Transverse colon (tissue), 4 donors: Measurements from ENCODE around the gene LRRC14B. TPM values are rescaled to one million over a fixed set of nuclear protein-coding genes. Genes with fewer than 3 reads are reported as not detected.

Experiments
- DNase-seq: peaks from one replicate; pipeline ENCODE4 v3.0.0-alpha.2; 2019
- H3K27ac ChIP-seq, 4 donors: fragments of 200-600 bp; sonication (generic); 2 replicates each; pipeline ENCODE4 v1.5.1; 2016 to 2018; ENCODE audit warnings: inconsistent platforms in 4 of 4
- H3K27me3 ChIP-seq: fragments of 200-600 bp; sonication (generic); 2 replicates; pipeline ENCODE4 v1.5.1; 2017; ENCODE audit warnings: inconsistent platforms
- H3K36me3 ChIP-seq, 4 donors: fragments of 200-600 bp; sonication (generic); 2 replicates each; pipeline ENCODE4 v1.5.1; 2017 to 2019; ENCODE audit warnings: inconsistent platforms in 4 of 4
- H3K4me1 ChIP-seq, 4 donors: fragments of 200-600 bp; sonication (generic); 2 replicates each; pipeline ENCODE4 v1.5.1; 2017 to 2020; ENCODE audit warnings: inconsistent platforms in 4 of 4
- H3K4me3 ChIP-seq, 4 donors: fragments of 200-600 bp; sonication (generic); 1 replicate in 1 of 4; 2 replicates in 3 of 4; pipeline versions ENCODE4 v1.5.1 to v1.6.1; 2017 to 2019; ENCODE audit warnings: inconsistent platforms in 4 of 4
- H3K9me3 ChIP-seq, 2 donors: fragments of 200-600 bp; sonication (generic); 2 replicates each; pipeline ENCODE4 v1.5.1; 2017 to 2019; ENCODE audit warnings: inconsistent platforms in 2 of 2
- CTCF ChIP-seq, 5 experiments: fragments of 200-600 bp in 3 of 5; fragments of 450-650 bp in 2 of 5; sonication (generic) in 3 of 5; IDR thresholded peaks; 1 replicate in 2 of 5; 2 replicates in 3 of 5; pipeline ENCODE4 v1.5.1; 2016 to 2017; ENCODE audit warnings: antibody characterized with exemption in 5 of 5, inconsistent platforms in 3 of 5, mild to moderate bottlenecking in 2 of 5, moderate library complexity in 1 of 5
- EP300 ChIP-seq: sonication (generic); formaldehyde crosslinking; IDR thresholded peaks from one replicate; pipeline ENCODE4 v1.6.1; 2017; ENCODE audit warnings: antibody characterized with exemption, low read depth
- POLR2A ChIP-seq: fragments of 450-650 bp; IDR thresholded peaks from one replicate; pipeline ENCODE4 v1.6.1; 2016; ENCODE audit warnings: antibody characterized with exemption, mild to moderate bottlenecking, moderate library complexity
- POLR2AphosphoS5 ChIP-seq, 3 donors: sonication (generic); formaldehyde crosslinking; IDR thresholded peaks; one replicate each; pipeline ENCODE4 v1.6.1; 2016; ENCODE audit warnings: antibody characterized with exemption in 3 of 3
- WGBS, 2 donors: methylation state at CpG; one replicate each; pipeline ENCODE4 v1.1.5; 2018; ENCODE audit warnings: low coverage in 1 of 2; 5-methylcytosine and 5-hydroxymethylcytosine counted together
- in situ Hi-C, 4 donors: fragments of 200-750 bp; cut with MboI; loops; one replicate each; pipeline versions ENCODE4 v1.15.0 to v1.15.1; 2017; ENCODE audit warnings: low sequenced_read_pairs in 3 of 4, low pct_ligation_motif_present in 1 of 4, low pct_unique_long_range_greater_than_20kb in 1 of 4
- intact Hi-C: fragments of 100-400 bp; cut with DNase I; formaldehyde crosslinking; loops from one replicate; pipeline ENCODE4 v1.15.1; 2023; ENCODE audit warnings: low total_unique reads
- total RNA-seq, 4 donors: library from RNA; depleted of rRNA; stranded (reverse); fragments of >200 nt; gene quantifications; one replicate each; pipeline ENCODE4 v1.1.0, GENCODE V29; 2016

Gene LRRC14B
- total RNA-seq, 4 donors from 2014 or later = not detected

GRCh38 chr5:204462-204861, 13.2 kb downstream of the LRRC14B start:
- TF ChIP-seq EP300 (no peak), CTCF (IDR thresholded peaks at IDR 0.05) (no peak), POLR2AphosphoS5 (IDR thresholded peaks at IDR 0.05) (no peak), POLR2A (no peak)
- Histone ChIP-seq H3K36me3 (peaks cover 0 to 5% (median 2%) of the 10 kb centered on the region in 4 donors), H3K27ac (no peak overlapping the region), H3K9me3 (no peaks in the 10 kb centered on the region), H3K27me3 (no peaks in the 10 kb centered on the region), H3K4me3 (no peak overlapping the region), H3K4me1 (no peaks in the 10 kb centered on the region)
- in situ Hi-C loops = no loop called here
- no peak for DNase-seq
- intact Hi-C loops = no loop called here

- intact Hi-C loops (no loop called here), in situ Hi-C loops (no loop called here)
- Histone ChIP-seq H3K36me3 (peaks cover 0 to 5% (median 2%) of the 10 kb centered on the region in 4 donors), H3K27ac (no peak overlapping the region), H3K4me3 (no peak overlapping the region), H3K4me1 (peaks cover 0 to 5% (median 0%) of the 10 kb centered on the region in 4 donors), H3K27me3 (no peaks in the 10 kb centered on the region), H3K9me3 (no peaks in the 10 kb centered on the region)
- no peak for DNase-seq
- TF ChIP-seq EP300 (no peak), POLR2AphosphoS5 (IDR thresholded peaks at IDR 0.05) (no peak), POLR2A (no peak), CTCF (IDR thresholded peaks at IDR 0.05) (no peak)
- 95% methylated on average over 10 to 30 of the region's 30 CpGs for WGBS, 2 donors
Observed at GRCh38 chr5:204966-205670, 13.8 kb downstream of the LRRC14B start.

GRCh38 chr5:206406-206805, 15.1 kb downstream of the LRRC14B start:
- in situ Hi-C loops = no loop called here
- H3K9me3 ChIP-seq = no peaks in the 10 kb centered on the region
- no peak for DNase-seq
- H3K36me3 ChIP-seq = peaks cover 0 to 5% (median 2%) of the 10 kb centered on the region in 4 donors
- H3K27me3 ChIP-seq = no peaks in the 10 kb centered on the region
- no peak overlapping the region for H3K27ac ChIP-seq
- 82% methylated on average over 2 to 11 of the region's 11 CpGs for WGBS, 2 donors
- H3K4me3 ChIP-seq = no peak overlapping the region
- intact Hi-C loops = no loop called here
- peaks cover 0 to 7% (median 0%) of the 10 kb centered on the region in 4 donors for H3K4me1 ChIP-seq
- no peak for TF ChIP-seq POLR2A
- TF ChIP-seq CTCF (IDR thresholded peaks at IDR 0.05) = no peak
- TF ChIP-seq POLR2AphosphoS5 (IDR thresholded peaks at IDR 0.05) = no peak
- TF ChIP-seq EP300 = no peak

GRCh38 chr5:206927-207536, 15.7 kb downstream of the LRRC14B start:
- intact Hi-C loops = no loop called here
- H3K4me3 ChIP-seq = no peak overlapping the region
- WGBS, 2 donors = 87 to 95% methylated on average over 7 to 8 of the region's 8 CpGs
- H3K4me1 ChIP-seq = peaks cover 0 to 7% (median 0%) of the 10 kb centered on the region in 4 donors
- TF ChIP-seq CTCF (IDR thresholded peaks at IDR 0.05) (no peak), POLR2A (no peak), EP300 (no peak), POLR2AphosphoS5 (IDR thresholded peaks at IDR 0.05) (no peak)
- H3K36me3 ChIP-seq = peaks cover 0 to 5% (median 2%) of the 10 kb centered on the region in 4 donors
- no peaks in the 10 kb centered on the region for H3K27me3 ChIP-seq
- no peaks in the 10 kb centered on the region for H3K9me3 ChIP-seq
- in situ Hi-C loops = no loop called here
- no peak overlapping the region for H3K27ac ChIP-seq
- DNase-seq = no peak
